ENCODE results near the gene SLC26A5.

Gene SLC26A5

DNA sequence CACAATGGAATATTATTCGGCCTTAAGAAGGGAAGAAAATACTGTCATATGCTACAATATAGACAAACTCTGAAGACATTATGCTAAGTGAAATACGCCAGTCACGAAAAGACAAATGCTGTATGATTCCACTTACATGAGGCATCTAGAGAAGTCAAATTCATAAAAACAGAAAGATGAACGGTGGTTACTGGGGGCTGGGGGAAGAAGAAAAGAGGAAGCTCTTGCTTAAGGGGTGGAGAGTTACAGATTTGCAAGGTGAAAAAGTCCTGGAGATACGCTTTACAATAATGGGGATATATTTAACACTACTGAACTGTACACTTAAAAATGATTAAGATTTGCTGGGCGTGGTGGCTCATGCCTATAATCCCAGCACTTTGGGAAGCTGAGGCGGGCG lies 49.5 kb downstream of the SLC26A5 start:
- Histone ChIP-seq H3K4me3 (ENCODE audit: low read length) (no peak overlapping the region), H3K79me1 (ENCODE audit: low read length) (no peaks in the 10 kb centered on the region), H3K36me3 (ENCODE audit: control insufficient read depth, insufficient read depth, low read length) (no peaks in the 10 kb centered on the region), H2BK5ac (ENCODE audit: low read length) (no peak overlapping the region), H4K5ac (ENCODE audit: low read length) (no peak overlapping the region), H3K27me3 (ENCODE audit: insufficient read depth, low read length, poor library complexity) (no peaks in the 10 kb centered on the region), H2AK5ac (ENCODE audit: low read length) (no peak overlapping the region), H4K8ac (ENCODE audit: low read depth, low read length) (no peak overlapping the region), H3K23ac (ENCODE audit: low read length) (no peak overlapping the region), H3K27ac (ENCODE audit: low read depth, low read length) (no peak overlapping the region), H3K18ac (ENCODE audit: low read length) (no peak overlapping the region), H3K4me2 (ENCODE audit: low read length) (no peak overlapping the region), H2BK120ac (ENCODE audit: low read depth, low read length) (no peak overlapping the region), H3K4me1 (ENCODE audit: control insufficient read depth, low read depth, low read length) (no peaks in the 10 kb centered on the region), H2BK15ac (replicated peaks; ENCODE audit: low read depth) (no peak overlapping the region), H3K56ac (ENCODE audit: low read length) (no peak overlapping the region), H3K4ac (ENCODE audit: low read depth, low read length) (no peak overlapping the region), H3K79me2 (ENCODE audit: control insufficient read depth, insufficient read depth, low read length) (no peaks in the 10 kb centered on the region), H3K9ac (ENCODE audit: low read length) (no peak overlapping the region)
- DNase-seq: no peak
- no CpG with 5 or more reads among the region's 8 CpGs for WGBS (ENCODE audit: extremely low coverage, insufficient coverage, low lambda C conversion rate)

DNA sequence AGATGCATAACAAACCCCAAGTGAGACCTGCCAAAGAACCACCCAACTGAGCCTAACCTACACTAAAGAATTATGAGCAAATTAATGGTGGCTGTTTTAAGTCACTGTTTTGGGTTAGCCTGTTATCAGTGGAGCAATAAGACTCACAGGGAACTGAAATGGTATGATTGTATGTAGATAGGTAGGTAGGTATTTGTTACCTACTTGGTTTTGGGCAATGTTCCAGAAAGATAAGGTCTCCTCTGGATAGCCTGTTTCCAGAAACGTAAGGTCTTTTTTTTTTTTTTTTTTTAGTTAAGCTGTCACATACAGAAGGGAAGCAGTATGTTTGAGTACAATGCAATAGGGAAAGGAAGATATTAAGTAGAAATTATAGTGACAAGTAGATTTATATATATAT lies 50.9 kb downstream of the SLC26A5 start:
- no CpG with 5 or more reads among the region's 1 CpG for WGBS (ENCODE audit: extremely low coverage, insufficient coverage, low lambda C conversion rate)
- Histone ChIP-seq H3K56ac (ENCODE audit: low read length) (no peak overlapping the region), H4K8ac (ENCODE audit: low read depth, low read length) (no peak overlapping the region), H2BK5ac (ENCODE audit: low read length) (no peak overlapping the region), H2BK120ac (ENCODE audit: low read depth, low read length) (no peak overlapping the region), H3K27ac (ENCODE audit: low read depth, low read length) (no peak overlapping the region), H3K18ac (ENCODE audit: low read length) (no peak overlapping the region), H3K36me3 (ENCODE audit: control insufficient read depth, insufficient read depth, low read length) (no peaks in the 10 kb centered on the region), H3K9ac (ENCODE audit: low read length) (no peak overlapping the region), H3K4ac (ENCODE audit: low read depth, low read length) (no peak overlapping the region), H3K4me2 (ENCODE audit: low read length) (no peak overlapping the region), H3K79me2 (ENCODE audit: control insufficient read depth, insufficient read depth, low read length) (no peaks in the 10 kb centered on the region), H2BK15ac (replicated peaks; ENCODE audit: low read depth) (no peak overlapping the region), H3K23ac (ENCODE audit: low read length) (no peak overlapping the region), H3K4me3 (ENCODE audit: low read length) (no peak overlapping the region), H2AK5ac (ENCODE audit: low read length) (no peak overlapping the region), H4K5ac (ENCODE audit: low read length) (no peak overlapping the region), H3K27me3 (ENCODE audit: insufficient read depth, low read length, poor library complexity) (no peaks in the 10 kb centered on the region), H3K4me1 (ENCODE audit: control insufficient read depth, low read depth, low read length) (no peaks in the 10 kb centered on the region), H3K79me1 (ENCODE audit: low read length) (no peaks in the 10 kb centered on the region)
- DNase-seq: no peak

DNA sequence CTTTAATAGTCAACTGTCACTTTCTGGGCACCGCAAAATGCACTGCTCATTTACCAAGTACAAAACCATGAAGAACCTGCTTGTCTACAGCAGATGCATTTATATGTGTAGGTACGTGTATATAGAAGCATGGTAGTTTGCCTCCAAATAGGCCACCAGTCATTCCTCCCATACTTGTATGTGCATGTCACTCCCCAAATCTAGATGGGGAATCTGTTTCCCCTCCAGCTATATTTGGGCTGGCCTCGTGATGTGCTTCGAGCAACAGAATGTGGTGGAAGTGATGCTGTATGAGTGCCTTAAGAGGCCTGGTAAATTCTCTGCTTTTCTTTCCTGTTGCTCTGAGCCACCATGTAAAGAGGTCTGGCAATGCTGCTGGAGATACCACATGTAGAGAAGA lies 51.4 kb downstream of the SLC26A5 start:
- Histone ChIP-seq H3K9ac (ENCODE audit: low read length) (no peak overlapping the region), H3K36me3 (ENCODE audit: control insufficient read depth, insufficient read depth, low read length) (no peaks in the 10 kb centered on the region), H3K18ac (ENCODE audit: low read length) (no peak overlapping the region), H2BK120ac (ENCODE audit: low read depth, low read length) (no peak overlapping the region), H3K23ac (ENCODE audit: low read length) (no peak overlapping the region), H3K27me3 (ENCODE audit: insufficient read depth, low read length, poor library complexity) (no peaks in the 10 kb centered on the region), H3K56ac (ENCODE audit: low read length) (no peak overlapping the region), H4K8ac (ENCODE audit: low read depth, low read length) (no peak overlapping the region), H3K4me3 (ENCODE audit: low read length) (no peak overlapping the region), H3K79me2 (ENCODE audit: control insufficient read depth, insufficient read depth, low read length) (no peaks in the 10 kb centered on the region), H3K4me1 (ENCODE audit: control insufficient read depth, low read depth, low read length) (no peaks in the 10 kb centered on the region), H3K79me1 (ENCODE audit: low read length) (no peaks in the 10 kb centered on the region), H3K4me2 (ENCODE audit: low read length) (no peak overlapping the region), H3K27ac (ENCODE audit: low read depth, low read length) (no peak overlapping the region), H3K4ac (ENCODE audit: low read depth, low read length) (no peak overlapping the region), H2BK5ac (ENCODE audit: low read length) (no peak overlapping the region), H4K5ac (ENCODE audit: low read length) (no peak overlapping the region), H2BK15ac (replicated peaks; ENCODE audit: low read depth) (no peak overlapping the region), H2AK5ac (ENCODE audit: low read length) (no peak overlapping the region)
- no CpG with 5 or more reads among the region's 4 CpGs for WGBS (ENCODE audit: extremely low coverage, insufficient coverage, low lambda C conversion rate)
- peak; percentile 25 for DNase-seq

DNA sequence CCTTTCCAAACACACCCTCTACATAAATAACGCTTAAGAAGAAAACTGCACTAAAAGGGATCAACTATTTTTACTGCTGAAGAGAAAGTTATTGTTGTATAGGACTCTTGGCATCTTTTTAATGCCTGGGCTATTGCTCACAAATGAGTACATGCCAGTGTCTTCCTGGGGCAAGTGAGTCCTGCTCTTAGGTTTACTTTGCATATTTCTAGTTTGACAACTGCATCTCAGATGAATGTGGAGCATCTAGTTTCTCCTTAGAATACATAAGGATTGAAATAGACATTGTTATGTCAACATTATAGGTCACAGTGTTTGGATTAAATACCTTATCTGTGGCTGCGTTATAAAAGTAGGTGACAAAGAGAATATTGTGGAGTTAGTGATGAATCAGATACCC lies 54.0 kb downstream of the SLC26A5 start:
- no peak overlapping the region for H3K9ac ChIP-seq (ENCODE audit: low read length)
- no peak overlapping the region for H4K5ac ChIP-seq (ENCODE audit: low read length)

DNA sequence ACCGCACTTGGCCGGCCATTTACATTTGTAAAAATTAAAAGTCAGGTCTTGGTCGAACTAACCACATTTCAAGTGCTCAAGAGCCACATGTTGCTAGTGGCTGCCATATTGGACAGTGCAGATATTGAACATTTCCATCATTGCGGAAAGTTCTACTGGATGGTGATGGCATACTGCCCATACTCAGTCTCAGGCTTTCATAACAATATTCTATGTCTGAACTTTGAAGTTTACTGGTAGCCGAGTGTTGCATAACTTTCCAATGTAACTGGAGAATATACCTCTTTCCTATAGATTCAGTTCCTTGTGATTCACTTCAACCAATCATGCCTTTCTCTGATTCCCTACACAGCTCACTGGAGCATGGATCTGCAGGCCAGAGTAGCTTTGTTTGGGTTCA lies 54.9 kb downstream of the SLC26A5 start:
- no peaks in the 10 kb centered on the region for H3K4me1 ChIP-seq (ENCODE audit: control insufficient read depth, low read depth, low read length)
- no peak overlapping the region for H3K56ac ChIP-seq (ENCODE audit: low read length)
- H4K8ac ChIP-seq (ENCODE audit: low read depth, low read length): no peak overlapping the region
- no peak overlapping the region for H2BK5ac ChIP-seq (ENCODE audit: low read length)
- no peak overlapping the region for H3K23ac ChIP-seq (ENCODE audit: low read length)
- H3K27ac ChIP-seq (ENCODE audit: low read depth, low read length): no peak overlapping the region
- no peak overlapping the region for H2AK5ac ChIP-seq (ENCODE audit: low read length)
- WGBS (ENCODE audit: extremely low coverage, insufficient coverage, low lambda C conversion rate): no CpG with 5 or more reads among the region's 5 CpGs
- H3K4me3 ChIP-seq (ENCODE audit: low read length): no peak overlapping the region
- H4K5ac ChIP-seq (ENCODE audit: low read length): no peak overlapping the region
- no peak overlapping the region for H3K18ac ChIP-seq (ENCODE audit: low read length)
- no peaks in the 10 kb centered on the region for H3K79me2 ChIP-seq (ENCODE audit: control insufficient read depth, insufficient read depth, low read length)
- no peaks in the 10 kb centered on the region for H3K79me1 ChIP-seq (ENCODE audit: low read length)
- H3K4ac ChIP-seq (ENCODE audit: low read depth, low read length): no peak overlapping the region
- H2BK15ac ChIP-seq (replicated peaks; ENCODE audit: low read depth): no peak overlapping the region
- H2BK120ac ChIP-seq (ENCODE audit: low read depth, low read length): no peak overlapping the region
- DNase-seq: no peak
- no peak overlapping the region for H3K4me2 ChIP-seq (ENCODE audit: low read length)
- no peaks in the 10 kb centered on the region for H3K36me3 ChIP-seq (ENCODE audit: control insufficient read depth, insufficient read depth, low read length)
- H3K9ac ChIP-seq (ENCODE audit: low read length): no peak overlapping the region
- H3K27me3 ChIP-seq (ENCODE audit: insufficient read depth, low read length, poor library complexity): no peaks in the 10 kb centered on the region

More for the DNA sequence above, 54.0 kb downstream of the SLC26A5 start:
- no peak overlapping the region for H4K8ac ChIP-seq (ENCODE audit: low read depth, low read length)
- no peak overlapping the region for H3K56ac ChIP-seq (ENCODE audit: low read length)
- DNase-seq: no peak
- H2BK15ac ChIP-seq (replicated peaks; ENCODE audit: low read depth): no peak overlapping the region
- H2BK120ac ChIP-seq (ENCODE audit: low read depth, low read length): no peak overlapping the region
- no peak overlapping the region for H3K23ac ChIP-seq (ENCODE audit: low read length)
- H3K36me3 ChIP-seq (ENCODE audit: control insufficient read depth, insufficient read depth, low read length): no peaks in the 10 kb centered on the region
- no peak overlapping the region for H3K4me3 ChIP-seq (ENCODE audit: low read length)
- H2AK5ac ChIP-seq (ENCODE audit: low read length): no peak overlapping the region
- no peaks in the 10 kb centered on the region for H3K27me3 ChIP-seq (ENCODE audit: insufficient read depth, low read length, poor library complexity)
- H2BK5ac ChIP-seq (ENCODE audit: low read length): no peak overlapping the region
- no peaks in the 10 kb centered on the region for H3K4me1 ChIP-seq (ENCODE audit: control insufficient read depth, low read depth, low read length)
- no peak overlapping the region for H3K18ac ChIP-seq (ENCODE audit: low read length)
- H3K27ac ChIP-seq (ENCODE audit: low read depth, low read length): no peak overlapping the region
- H3K4ac ChIP-seq (ENCODE audit: low read depth, low read length): no peak overlapping the region
- H3K79me1 ChIP-seq (ENCODE audit: low read length): no peaks in the 10 kb centered on the region
- no CpG with 5 or more reads among the region's 2 CpGs for WGBS (ENCODE audit: extremely low coverage, insufficient coverage, low lambda C conversion rate)
- no peaks in the 10 kb centered on the region for H3K79me2 ChIP-seq (ENCODE audit: control insufficient read depth, insufficient read depth, low read length)
- H3K4me2 ChIP-seq (ENCODE audit: low read length): no peak overlapping the region

DNA sequence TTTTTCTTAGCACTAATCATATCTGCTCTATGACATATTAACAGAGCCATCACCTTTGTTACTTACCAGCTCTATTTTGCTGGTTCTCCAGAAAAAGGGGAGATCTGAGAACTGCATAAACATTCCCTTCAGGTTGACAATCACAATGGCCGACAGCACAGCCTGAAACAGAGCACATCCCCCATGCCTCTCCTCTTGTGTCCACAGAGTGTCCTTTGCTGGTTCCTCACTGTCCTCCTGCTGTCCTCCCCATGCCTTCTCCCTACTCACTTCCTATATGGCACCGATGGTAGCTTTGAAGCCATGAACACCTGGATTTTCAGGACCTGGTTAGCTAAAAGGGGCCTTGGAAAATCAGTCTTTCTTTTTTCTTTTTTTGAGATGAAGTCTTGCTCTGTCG lies 56.7 kb downstream of the SLC26A5 start:
- Histone ChIP-seq H3K9ac (ENCODE audit: low read length) (no peak overlapping the region), H3K4ac (ENCODE audit: low read depth, low read length) (no peak overlapping the region), H3K79me1 (ENCODE audit: low read length) (no peaks in the 10 kb centered on the region), H3K4me1 (ENCODE audit: control insufficient read depth, low read depth, low read length) (no peaks in the 10 kb centered on the region), H2BK120ac (ENCODE audit: low read depth, low read length) (no peak overlapping the region), H3K79me2 (ENCODE audit: control insufficient read depth, insufficient read depth, low read length) (no peaks in the 10 kb centered on the region), H2AK5ac (ENCODE audit: low read length) (no peak overlapping the region), H4K5ac (ENCODE audit: low read length) (no peak overlapping the region), H3K27me3 (ENCODE audit: insufficient read depth, low read length, poor library complexity) (no peaks in the 10 kb centered on the region), H3K56ac (ENCODE audit: low read length) (no peak overlapping the region), H2BK5ac (ENCODE audit: low read length) (no peak overlapping the region), H3K18ac (ENCODE audit: low read length) (no peak overlapping the region), H3K23ac (ENCODE audit: low read length) (no peak overlapping the region), H4K8ac (ENCODE audit: low read depth, low read length) (no peak overlapping the region), H3K27ac (ENCODE audit: low read depth, low read length) (no peak overlapping the region), H2BK15ac (replicated peaks; ENCODE audit: low read depth) (no peak overlapping the region), H3K36me3 (ENCODE audit: control insufficient read depth, insufficient read depth, low read length) (no peaks in the 10 kb centered on the region), H3K4me3 (ENCODE audit: low read length) (no peak overlapping the region), H3K4me2 (ENCODE audit: low read length) (no peak overlapping the region)
- WGBS (ENCODE audit: extremely low coverage, insufficient coverage, low lambda C conversion rate): no CpG with 5 or more reads among the region's 3 CpGs
- no peak for DNase-seq

All from mesendoderm (in vitro differentiated cells).